Gastroesophageal sphincter (tissue), 4 donors: ENCODE results near the gene SUGCT. TPM values are rescaled to one million over a fixed set of nuclear protein-coding genes. Genes with fewer than 3 reads are reported as not detected.

Source experiments
- ATAC-seq: fragments of 150-250 bp; one replicate; pipeline ENCODE4 v1.9.1; 2016; ENCODE audit warnings: mild to moderate bottlenecking, moderate library complexity
- H3K27ac ChIP-seq, 4 donors: fragments of 200-600 bp; sonication (generic) in 3 of 4; 1 replicate in 3 of 4; 2 replicates in 1 of 4; pipeline ENCODE4 v1.5.1; 2016 to 2019
- H3K27me3 ChIP-seq: fragments of 200-600 bp; sonication (generic); one replicate; pipeline ENCODE4 v1.5.1; 2019
- H3K36me3 ChIP-seq, 2 donors: fragments of 200-600 bp; sonication (generic); one replicate each; pipeline ENCODE4 v1.5.1; 2019; ENCODE audit warnings: control low read depth in 1 of 2
- H3K4me1 ChIP-seq, 3 donors: fragments of 200-600 bp; sonication (generic); 1 replicate in 2 of 3; 2 replicates in 1 of 3; pipeline ENCODE4 v1.5.1; 2016 to 2019; ENCODE audit warnings: control low read depth in 2 of 3
- H3K4me3 ChIP-seq, 2 donors: fragments of 200-600 bp; sonication (generic); one replicate each; pipeline ENCODE4 v1.5.1; 2019; ENCODE audit warnings: mild to moderate bottlenecking in 1 of 2, moderate library complexity in 1 of 2
- H3K9me3 ChIP-seq, 3 donors: fragments of 200-600 bp; sonication (generic); one replicate each; pipeline ENCODE4 v1.5.1; 2017 to 2019; ENCODE audit warnings: control low read depth in 2 of 3
- EP300 ChIP-seq: sonication (generic); formaldehyde crosslinking; IDR thresholded peaks from one replicate; pipeline ENCODE4 v1.6.1; 2017; ENCODE audit warnings: antibody characterized with exemption, mild to moderate bottlenecking
- POLR2A ChIP-seq, 2 donors: fragments of 450-650 bp; IDR thresholded peaks; one replicate each; pipeline ENCODE4 v1.6.1; 2017; ENCODE audit warnings: antibody characterized with exemption in 2 of 2, mild to moderate bottlenecking in 2 of 2, moderate library complexity in 1 of 2
- POLR2AphosphoS5 ChIP-seq: sonication (generic); formaldehyde crosslinking; IDR thresholded peaks from one replicate; pipeline ENCODE4 v1.6.1; 2017; ENCODE audit warnings: antibody characterized with exemption
- WGBS, 2 donors: methylation state at CpG; one replicate each; pipeline ENCODE4 v1.1.5; 2018; ENCODE audit warnings: low coverage in 1 of 2; 5-methylcytosine and 5-hydroxymethylcytosine counted together
- total RNA-seq, 4 donors: library from RNA; depleted of rRNA; stranded (reverse); fragments of >200 nt; gene quantifications; one replicate each; pipeline ENCODE4 v1.1.0, GENCODE V29; 2016
- TF ChIP-seq, protein P1 (sequence below), 4 experiments: fragments of 200-600 bp in 2 of 4; fragments of 450-650 bp in 2 of 4; sonication (generic) in 1 of 4; IDR thresholded peaks; one replicate each; pipeline ENCODE4 v1.5.1; 2017 to 2019; ENCODE audit warnings: antibody characterized with exemption in 4 of 4, mild to moderate bottlenecking in 2 of 4, moderate library complexity in 2 of 4

Gene SUGCT
- total RNA-seq, 4 donors from 2014 or later: 1.2 to 17.3 (median 10.8) TPM

GRCh38 chr7:40760293-40760964, 625.6 kb downstream of the SUGCT start:
- Histone ChIP-seq H3K4me1 (peaks cover 3 to 71% (median 8%) of the 10 kb centered on the region in 3 donors), H3K9me3 (no peaks in the 10 kb centered on the region), H3K27ac (peak overlapping the region in 2 of 4 donors; percentile 76 to 78), H3K4me3 (no peak overlapping the region), H3K36me3 (no peaks in the 10 kb centered on the region), H3K27me3 (no peaks in the 10 kb centered on the region)
- TF ChIP-seq, protein P1, sequence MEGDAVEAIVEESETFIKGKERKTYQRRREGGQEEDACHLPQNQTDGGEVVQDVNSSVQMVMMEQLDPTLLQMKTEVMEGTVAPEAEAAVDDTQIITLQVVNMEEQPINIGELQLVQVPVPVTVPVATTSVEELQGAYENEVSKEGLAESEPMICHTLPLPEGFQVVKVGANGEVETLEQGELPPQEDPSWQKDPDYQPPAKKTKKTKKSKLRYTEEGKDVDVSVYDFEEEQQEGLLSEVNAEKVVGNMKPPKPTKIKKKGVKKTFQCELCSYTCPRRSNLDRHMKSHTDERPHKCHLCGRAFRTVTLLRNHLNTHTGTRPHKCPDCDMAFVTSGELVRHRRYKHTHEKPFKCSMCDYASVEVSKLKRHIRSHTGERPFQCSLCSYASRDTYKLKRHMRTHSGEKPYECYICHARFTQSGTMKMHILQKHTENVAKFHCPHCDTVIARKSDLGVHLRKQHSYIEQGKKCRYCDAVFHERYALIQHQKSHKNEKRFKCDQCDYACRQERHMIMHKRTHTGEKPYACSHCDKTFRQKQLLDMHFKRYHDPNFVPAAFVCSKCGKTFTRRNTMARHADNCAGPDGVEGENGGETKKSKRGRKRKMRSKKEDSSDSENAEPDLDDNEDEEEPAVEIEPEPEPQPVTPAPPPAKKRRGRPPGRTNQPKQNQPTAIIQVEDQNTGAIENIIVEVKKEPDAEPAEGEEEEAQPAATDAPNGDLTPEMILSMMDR (IDR thresholded peaks at IDR 0.05): no peak
- TF ChIP-seq POLR2A (IDR thresholded peaks at IDR 0.05): no peak
- no peak for TF ChIP-seq EP300
- no peak for TF ChIP-seq POLR2AphosphoS5
- no peak for ATAC-seq
- 54 to 66% methylated on average over 5 of the region's 5 CpGs for WGBS, 2 donors

- TF ChIP-seq, protein P1 (IDR thresholded peaks at IDR 0.05): no peak
- TF ChIP-seq POLR2A (IDR thresholded peaks at IDR 0.05) (no peak), EP300 (no peak), POLR2AphosphoS5 (no peak)
- H3K27me3 ChIP-seq: no peaks in the 10 kb centered on the region
- 18 to 48% methylated on average over 4 of the region's 4 CpGs for WGBS, 2 donors
- no peaks in the 10 kb centered on the region for H3K36me3 ChIP-seq
- H3K4me3 ChIP-seq: no peak overlapping the region
- peak overlapping the region; percentile 32 to 82 (median 77) for H3K27ac ChIP-seq
- no peaks in the 10 kb centered on the region for H3K9me3 ChIP-seq
- ATAC-seq: no peak
- peaks cover 3 to 68% (median 8%) of the 10 kb centered on the region in 3 donors for H3K4me1 ChIP-seq
Measured at GRCh38 chr7:40760987-40761386, 626.2 kb downstream of the SUGCT start.

DNA sequence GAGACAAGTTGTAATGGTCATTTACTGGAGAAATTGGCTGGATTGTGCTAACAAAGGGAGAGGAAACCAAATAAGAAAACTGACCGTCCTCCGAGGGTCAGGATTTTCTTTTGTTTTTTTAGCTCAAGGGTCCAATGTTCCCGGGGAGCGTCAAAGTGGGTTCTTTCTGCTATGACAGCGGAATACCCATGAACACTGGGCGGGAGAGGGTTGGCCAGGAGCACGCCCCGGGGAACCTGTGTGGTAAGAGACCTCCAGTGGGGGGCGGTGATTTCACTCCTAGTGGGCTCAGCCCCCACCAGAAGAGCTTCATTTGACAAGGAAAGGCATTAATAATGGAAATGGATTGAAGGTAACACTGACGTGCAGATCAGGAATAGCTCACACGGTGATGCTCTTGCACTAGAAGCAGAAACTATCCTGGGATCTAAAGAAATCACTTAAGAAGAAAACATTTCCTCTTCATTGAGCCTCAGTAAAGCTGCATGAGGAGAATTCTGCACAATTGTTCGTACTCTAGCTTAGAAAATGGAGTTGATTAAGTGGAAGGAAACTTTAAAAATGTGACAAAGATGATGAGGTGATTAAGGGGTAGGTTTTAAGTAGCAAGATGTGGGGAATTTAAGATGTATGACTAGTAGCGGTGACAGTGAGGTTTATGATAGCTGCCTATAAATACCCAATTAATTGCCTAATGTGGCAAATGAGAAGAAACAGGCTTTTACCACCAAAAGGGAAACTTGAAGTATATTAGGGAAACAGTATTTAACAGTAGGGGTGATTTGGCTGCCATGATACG, 627.2 kb downstream of the SUGCT start:
- no peaks in the 10 kb centered on the region for H3K36me3 ChIP-seq
- H3K27me3 ChIP-seq: no peaks in the 10 kb centered on the region
- peaks cover 3 to 68% (median 8%) of the 10 kb centered on the region in 3 donors for H3K4me1 ChIP-seq
- no peaks in the 10 kb centered on the region for H3K9me3 ChIP-seq
- H3K27ac ChIP-seq: peak overlapping the region; percentile 47 to 82 (median 77)
- no peak for TF ChIP-seq POLR2A (IDR thresholded peaks at IDR 0.05)
- TF ChIP-seq EP300: no peak
- no peak for TF ChIP-seq POLR2AphosphoS5
- TF ChIP-seq, protein P1 (IDR thresholded peaks at IDR 0.05): peak in 3 of 4 experiments; percentile 36 to 43 (median 36)
- no peak overlapping the region for H3K4me3 ChIP-seq
- no peak for ATAC-seq
- WGBS, 2 donors: 60 to 73% methylated on average over 9 to 14 of the region's 14 CpGs

DNA sequence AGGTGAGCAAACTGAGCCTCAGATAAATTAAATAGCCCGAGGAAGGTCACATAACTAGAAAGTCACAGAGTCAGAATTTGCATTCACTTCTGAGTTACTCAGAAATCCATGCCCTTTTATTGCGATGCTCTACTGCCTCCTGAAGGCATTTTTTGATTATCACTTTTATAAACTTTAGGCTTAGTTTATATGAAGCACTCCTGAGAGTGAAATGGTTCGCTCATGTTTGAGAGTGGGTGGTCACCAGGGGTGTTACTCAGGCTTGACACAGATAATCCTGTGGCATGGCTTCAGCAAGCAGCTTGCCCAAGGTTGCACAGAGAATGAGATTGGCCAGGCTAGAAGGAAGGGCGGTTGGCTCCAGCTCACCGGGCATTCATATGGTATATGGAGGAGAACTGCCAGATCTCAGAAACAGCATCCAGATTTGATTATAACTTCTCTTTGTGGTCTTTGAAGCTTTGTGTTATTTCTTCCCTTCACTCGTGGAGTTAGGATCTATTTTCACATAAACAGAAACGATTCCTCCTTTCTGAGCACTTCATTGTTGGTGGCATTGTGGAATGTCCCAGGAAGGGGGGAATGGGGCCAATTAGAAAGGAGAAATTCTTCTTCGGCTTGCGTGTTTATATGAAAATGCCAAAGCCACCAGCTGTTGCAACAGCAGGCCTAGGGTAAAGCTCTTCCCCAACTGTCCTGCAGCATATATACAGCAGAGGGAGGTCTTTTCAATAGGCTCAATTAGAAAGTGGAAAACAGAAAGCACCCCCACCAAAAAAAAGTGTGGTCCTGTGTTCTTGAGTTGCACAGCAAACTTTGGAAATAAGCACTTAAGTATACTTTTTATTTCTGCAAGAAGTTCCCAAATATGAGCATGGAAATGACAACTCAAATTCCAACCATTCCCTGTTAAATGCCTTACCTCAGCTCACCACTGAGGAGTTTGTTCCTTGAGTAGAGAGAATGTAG, 628.8 kb downstream of the SUGCT start:
- peak overlapping the region; percentile 57 to 82 (median 77) for H3K27ac ChIP-seq
- TF ChIP-seq POLR2AphosphoS5 (peak; percentile 69), EP300 (no peak)
- TF ChIP-seq, protein P1 (IDR thresholded peaks at IDR 0.05): peak; percentile 25 to 58 (median 54)
- ATAC-seq: peak; percentile 68
- no peaks in the 10 kb centered on the region for H3K9me3 ChIP-seq
- H3K4me3 ChIP-seq: peak overlapping the region in 1 of 2 donors; percentile 8
- H3K27me3 ChIP-seq: no peaks in the 10 kb centered on the region
- peaks cover 3 to 57% (median 8%) of the 10 kb centered on the region in 3 donors for H3K4me1 ChIP-seq
- WGBS, 2 donors: 41 to 46% methylated on average over 8 of the region's 9 CpGs
- no peaks in the 10 kb centered on the region for H3K36me3 ChIP-seq
